ENCODE results near the gene PDE6B.

DNA sequence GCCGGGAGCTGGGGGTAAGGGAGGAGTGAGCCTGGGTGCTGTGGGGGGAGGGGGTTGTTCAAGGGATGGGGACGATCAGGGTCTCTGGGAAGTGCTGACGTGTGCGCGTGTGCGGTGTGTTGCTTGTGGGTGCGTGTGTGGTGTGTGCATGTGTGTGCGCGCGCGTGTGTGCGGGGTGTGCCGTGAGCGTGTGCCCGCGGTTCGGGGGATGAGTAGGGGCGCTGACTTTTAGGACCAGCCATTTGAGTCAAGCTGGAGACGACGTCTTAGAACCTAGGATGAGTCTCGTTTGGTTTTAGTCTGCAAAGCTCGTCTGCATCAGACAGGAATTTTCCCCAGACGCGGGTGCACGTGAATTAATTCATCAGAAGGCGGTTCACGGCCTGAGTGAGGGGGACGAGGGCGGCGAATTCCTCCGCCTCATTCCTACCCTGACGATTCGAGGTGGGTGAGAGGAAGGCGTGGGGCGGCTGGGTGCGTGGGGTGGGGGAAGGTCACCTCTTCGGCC, 48.3 kb upstream of the PDE6B start:
- TF ChIP-seq, protein P1, sequence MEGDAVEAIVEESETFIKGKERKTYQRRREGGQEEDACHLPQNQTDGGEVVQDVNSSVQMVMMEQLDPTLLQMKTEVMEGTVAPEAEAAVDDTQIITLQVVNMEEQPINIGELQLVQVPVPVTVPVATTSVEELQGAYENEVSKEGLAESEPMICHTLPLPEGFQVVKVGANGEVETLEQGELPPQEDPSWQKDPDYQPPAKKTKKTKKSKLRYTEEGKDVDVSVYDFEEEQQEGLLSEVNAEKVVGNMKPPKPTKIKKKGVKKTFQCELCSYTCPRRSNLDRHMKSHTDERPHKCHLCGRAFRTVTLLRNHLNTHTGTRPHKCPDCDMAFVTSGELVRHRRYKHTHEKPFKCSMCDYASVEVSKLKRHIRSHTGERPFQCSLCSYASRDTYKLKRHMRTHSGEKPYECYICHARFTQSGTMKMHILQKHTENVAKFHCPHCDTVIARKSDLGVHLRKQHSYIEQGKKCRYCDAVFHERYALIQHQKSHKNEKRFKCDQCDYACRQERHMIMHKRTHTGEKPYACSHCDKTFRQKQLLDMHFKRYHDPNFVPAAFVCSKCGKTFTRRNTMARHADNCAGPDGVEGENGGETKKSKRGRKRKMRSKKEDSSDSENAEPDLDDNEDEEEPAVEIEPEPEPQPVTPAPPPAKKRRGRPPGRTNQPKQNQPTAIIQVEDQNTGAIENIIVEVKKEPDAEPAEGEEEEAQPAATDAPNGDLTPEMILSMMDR (IDR thresholded peaks at IDR 0.05): no peak
- TF ChIP-seq POLR2A (IDR thresholded peaks at IDR 0.05) (no peak), EP300 (IDR thresholded peaks at IDR 0.05) (no peak)

Measured in gastroesophageal sphincter (tissue), 3 donors.